H1 (cell line): ENCODE measurements around the gene FAM83F. TPM values are rescaled to one million over a fixed set of nuclear protein-coding genes. Genes with fewer than 3 reads are reported as not detected.

Source experiments
- CTCF ChIA-PET: fragments of 300-600 bp; sonication (Branson Sonifier 250); formaldehyde crosslinking; loops from one replicate; lab custom pipeline; 2021; ENCODE audit not compliant: partially characterized antibody; lab: Charles Lee
- POLR2A ChIA-PET: fragments of 300-600 bp; sonication (Branson Sonifier 250); formaldehyde crosslinking; loops from one replicate; lab custom pipeline; 2021; ENCODE audit warnings: inconsistent platforms; ENCODE audit not compliant: partially characterized antibody; lab: Charles Lee
- DNase-seq, 2 experiments: peaks; one replicate each; pipeline versions ENCODE4 v3.0.0 to v3.0.0-alpha.2; 2010 to 2022; ENCODE audit warnings: low spot score in 2 of 2, low read depth in 1 of 2, mixed read lengths in 1 of 2
- FAIRE-seq: peaks from 2 replicates; lab custom pipeline; 2011; peaks lifted over from hg19 to GRCh38; lab: Jason Lieb, UNC
- H2AFZ ChIP-seq: 2 replicates; pipeline ENCODE4 v1.8.1; 2012; ENCODE audit warnings: low read length, inconsistent platforms
- H2AK5ac ChIP-seq: 2 replicates; pipeline ENCODE4 v1.6.1; 2013; ENCODE audit warnings: low read depth, low read length
- H2BK120ac ChIP-seq: replicated peaks from 2 replicates; pipeline ENCODE3; 2013; ENCODE audit warnings: low read depth, low read length, inconsistent platforms
- H2BK12ac ChIP-seq: 2 replicates; pipeline ENCODE4 v1.6.1; 2013; ENCODE audit warnings: low read depth, low read length
- H2BK15ac ChIP-seq: 2 replicates; pipeline ENCODE4 v1.6.1; 2013; ENCODE audit warnings: low read length
- H2BK20ac ChIP-seq: 2 replicates; pipeline ENCODE4 v1.6.1; 2013; ENCODE audit warnings: low read length
- H2BK5ac ChIP-seq: 2 replicates; pipeline ENCODE4 v1.6.1; 2013; ENCODE audit warnings: low read depth, low read length
- H3K14ac ChIP-seq: 2 replicates; pipeline ENCODE4 v1.6.1; 2013; ENCODE audit warnings: inconsistent platforms; ENCODE audit not compliant: insufficient read length
- H3K18ac ChIP-seq: 2 replicates; pipeline ENCODE4 v1.6.1; 2013; ENCODE audit warnings: low read length; ENCODE audit errors: extremely low read depth
- H3K23ac ChIP-seq: 2 replicates; pipeline ENCODE4 v1.6.1; 2013; ENCODE audit warnings: inconsistent platforms; ENCODE audit not compliant: insufficient read length
- H3K23me2 ChIP-seq: 2 replicates; pipeline ENCODE4 v1.6.1; 2013; ENCODE audit warnings: low read depth, low read length
- H3K27ac ChIP-seq: 2 replicates; pipeline ENCODE4 v1.6.1; 2011; ENCODE audit warnings: low read depth, low read length, inconsistent platforms
- H3K27me3 ChIP-seq, 4 experiments: replicated peaks in 1 of 4; 1 replicate in 1 of 4; 2 replicates in 3 of 4; pipeline versions ENCODE4 v1.6.1 to v1.8.1; 2011 to 2013; ENCODE audit warnings: low read length in 3 of 4, mild to moderate bottlenecking in 3 of 4, inconsistent platforms in 2 of 4, mixed read lengths in 2 of 4, moderate library complexity in 1 of 4; ENCODE audit not compliant: control insufficient read depth in 3 of 4, insufficient read depth in 3 of 4; ENCODE audit errors: extremely low read depth in 1 of 4
- H3K36me3 ChIP-seq, 4 experiments: 2 replicates each; pipeline versions ENCODE4 v1.6.1 to v1.8.1; 2011 to 2013; ENCODE audit warnings: mild to moderate bottlenecking in 4 of 4, low read length in 3 of 4, moderate library complexity in 2 of 4, control low read depth in 1 of 4, inconsistent platforms in 1 of 4; ENCODE audit not compliant: insufficient read depth in 4 of 4, control insufficient read depth in 2 of 4
- H3K4ac ChIP-seq: replicated peaks from 2 replicates; pipeline ENCODE3; 2013; ENCODE audit warnings: low read length, low read depth, mixed read lengths, inconsistent platforms; ENCODE audit not compliant: insufficient read length
- H3K4me1 ChIP-seq, 4 experiments: replicated peaks in 1 of 4; 1 replicate in 1 of 4; 2 replicates in 3 of 4; pipeline versions ENCODE4 v1.6.1 to v1.8.1; 2011 to 2013; ENCODE audit warnings: low read length in 3 of 4, inconsistent platforms in 2 of 4, mixed read lengths in 1 of 4; ENCODE audit not compliant: insufficient read depth in 4 of 4, control insufficient read depth in 3 of 4
- H3K4me2 ChIP-seq, 2 experiments: 2 replicates each; pipeline versions ENCODE4 v1.6.1 to v1.8.1; 2011 to 2013; ENCODE audit warnings: low read depth in 2 of 2, low read length in 2 of 2, control low read depth in 1 of 2, inconsistent platforms in 1 of 2, mild to moderate bottlenecking in 1 of 2; ENCODE audit not compliant: insufficient read depth in 1 of 2
- H3K4me3 ChIP-seq, 4 experiments: fragments of 200-600, 300-600 bp in 1 of 4; sonication (generic), shearing (Covaris generic), sonication (Bioruptor Twin) in 1 of 4; 2 replicates each; pipeline versions ENCODE4 v1.5.1 to v1.8.1; 2011 to 2016; ENCODE audit warnings: low read length in 4 of 4, low read depth in 3 of 4, control low read depth in 2 of 4, inconsistent platforms in 2 of 4, mild to moderate bottlenecking in 2 of 4, mixed read lengths in 1 of 4, moderate library complexity in 1 of 4; ENCODE audit not compliant: insufficient read depth in 2 of 4; ENCODE audit errors: extremely low read depth in 1 of 4
- H3K56ac ChIP-seq: replicated peaks from 2 replicates; pipeline ENCODE3; 2013; ENCODE audit warnings: low read depth, mild to moderate bottlenecking, mixed read lengths, low read length, inconsistent platforms; ENCODE audit not compliant: insufficient read length
- H3K79me1 ChIP-seq: 2 replicates; pipeline ENCODE4 v1.6.1; 2013; ENCODE audit warnings: low read depth, low read length, control low read depth
- H3K79me2 ChIP-seq, 2 experiments: 2 replicates each; pipeline versions ENCODE4 v1.6.1 to v1.8.1; 2012 to 2013; ENCODE audit warnings: low read length in 2 of 2, mild to moderate bottlenecking in 2 of 2, inconsistent platforms in 1 of 2; ENCODE audit not compliant: insufficient read depth in 2 of 2, control insufficient read depth in 1 of 2
- H3K9ac ChIP-seq, 4 experiments: replicated peaks in 1 of 4; 1 replicate in 1 of 4; 2 replicates in 3 of 4; pipeline versions ENCODE4 v1.6.1 to v1.8.1; 2011 to 2013; ENCODE audit warnings: low read depth in 3 of 4, low read length in 3 of 4, control low read depth in 2 of 4, mild to moderate bottlenecking in 2 of 4, moderate library complexity in 2 of 4, inconsistent platforms in 1 of 4; ENCODE audit errors: extremely low read depth in 1 of 4
- H3K9me3 ChIP-seq, 2 experiments: 2 replicates each; pipeline versions ENCODE4 v1.6.1 to v1.8.1; 2012 to 2013; ENCODE audit warnings: mild to moderate bottlenecking in 2 of 2, moderate library complexity in 2 of 2, control low read depth in 1 of 2, inconsistent platforms in 1 of 2, low read depth in 1 of 2, low read length in 1 of 2, mixed read lengths in 1 of 2; ENCODE audit not compliant: insufficient read depth in 2 of 2
- H4K20me1 ChIP-seq, 2 experiments: replicated peaks in 1 of 2; 2 replicates each; pipeline versions ENCODE3 to v1.8.1; 2011 to 2013; ENCODE audit warnings: inconsistent platforms in 2 of 2, low read length in 2 of 2, mild to moderate bottlenecking in 1 of 2; ENCODE audit not compliant: insufficient read depth in 2 of 2, control insufficient read depth in 1 of 2
- H4K5ac ChIP-seq: 2 replicates; pipeline ENCODE4 v1.6.1; 2013; ENCODE audit warnings: low read length, low read depth, mixed read lengths, inconsistent platforms; ENCODE audit not compliant: insufficient read length
- H4K8ac ChIP-seq: 2 replicates; pipeline ENCODE4 v1.8.0; 2013; ENCODE audit warnings: mild to moderate bottlenecking, moderate library complexity, low read length, inconsistent platforms; ENCODE audit not compliant: insufficient read depth; ENCODE audit errors: extremely low read depth
- H4K91ac ChIP-seq: replicated peaks from 2 replicates; pipeline ENCODE3; 2013; ENCODE audit warnings: low read length, mixed read lengths, inconsistent platforms; ENCODE audit not compliant: insufficient read length
- SP2 ChIP-seq: IDR thresholded peaks from 2 replicates; pipeline ENCODE4 v1.6.1; 2012; ENCODE audit warnings: mild to moderate bottlenecking, low read length, inconsistent platforms
- WGBS, 2 experiments: shearing (Covaris generic) in 1 of 2; methylation state at CpG; one replicate each; pipeline versions ENCODE4 v1.1.6 to v1.1.7; 2013 to 2015; ENCODE audit warnings: low lambda C conversion rate in 2 of 2, mixed read lengths in 2 of 2, inconsistent platforms in 1 of 2, low coverage in 1 of 2, missing lambda C conversion rate in 1 of 2; ENCODE audit not compliant: insufficient replicate concordance in 2 of 2, insufficient coverage in 1 of 2, insufficient read length in 1 of 2; ENCODE audit errors: extremely low coverage in 1 of 2, missing lambda C conversion rate in 1 of 2; 5-methylcytosine and 5-hydroxymethylcytosine counted together
- polyA plus RNA-seq, 7 experiments: library from polyadenylated mRNA; depleted of rRNA in 3 of 7; stranded (reverse) in 5 of 7; unstranded in 2 of 7; fragments of >200 nt in 5 of 7; fragments of 200-250 nt in 2 of 7; gene quantifications; 1 replicate in 5 of 7; 2 replicates in 1 of 7; 4 replicates in 1 of 7; pipeline versions ENCODE4 v1.2.1 to v1.2.3, GENCODE V29; 2011 to 2013; ENCODE audit warnings: missing spikeins in 2 of 7, mixed read lengths in 2 of 7
- total RNA-seq: library from RNA; stranded (reverse); fragmentation: NEBNext Ultra II Directional; extraction: Animal tissue kit (Norgen Biotek cat#: 25700); gene quantifications from 2 replicates; pipeline ENCODE4 v1.2.1, GENCODE V29; 2021

Gene FAM83F
- total and polyA plus RNA-seq, 2 of the 8 experiments (the other 6 are each of a cell fraction or from before 2014, with no cell fraction given) = 8.6 to 18.9 TPM

DNA sequence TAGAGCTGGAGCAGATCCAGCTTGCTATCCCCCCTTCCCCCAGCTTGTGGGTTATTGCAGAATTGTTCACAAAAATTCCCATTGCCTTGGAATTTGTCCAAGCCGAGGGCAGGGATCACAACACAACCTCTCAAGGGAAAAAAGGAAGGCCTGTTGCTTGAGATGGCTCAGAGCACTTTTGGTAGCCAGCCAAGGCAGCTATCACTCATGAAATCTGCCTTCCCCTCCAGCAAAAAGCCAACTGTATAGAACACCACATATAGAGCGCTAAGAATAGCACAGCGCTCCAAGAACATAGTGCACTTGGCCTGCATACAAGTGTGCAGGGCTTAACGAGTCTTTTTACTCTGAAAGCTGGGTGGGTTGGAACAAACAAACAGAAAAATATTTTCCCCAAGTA lies 46.2 kb downstream of the FAM83F start:
- peaks cover 7% of the 10 kb centered on the region for H3K23me2 ChIP-seq
- POLR2A ChIA-PET = interaction anchor here (0.9 kb wide), 1 partner anchor 84 kb away, joined by 3 read pairs; no protein-coding TSS in a partner anchor
- no peak overlapping the region for H3K56ac ChIP-seq
- H3K4me1 ChIP-seq = peaks cover 0 to 5% (median 1%) of the 10 kb centered on the region in 4 experiments; a peak in 3 of 7 replicates
- no peak for TF ChIP-seq SP2
- no peak overlapping the region for H3K14ac ChIP-seq
- H3K9ac ChIP-seq = no peak overlapping the region
- H3K9me3 ChIP-seq = no peaks in the 10 kb centered on the region
- no peak overlapping the region for H2BK5ac ChIP-seq
- H3K4me2 ChIP-seq = no peak overlapping the region
- H4K8ac ChIP-seq = no peak overlapping the region
- no peak overlapping the region for H4K91ac ChIP-seq
- 80% methylated on average over 4 of the region's 4 CpGs; no CpG with 5 or more reads in 1 of the 2 experiments for WGBS, 2 experiments
- H3K4me3 ChIP-seq = no peak overlapping the region
- H3K27ac ChIP-seq = no peak overlapping the region
- H3K23ac ChIP-seq = no peak overlapping the region
- no peak overlapping the region for H2BK12ac ChIP-seq
- H3K27me3 ChIP-seq = peaks cover 0 to 6% (median 3%) of the 10 kb centered on the region in 4 experiments; a peak in 2 of 7 replicates
- H4K20me1 ChIP-seq = no peaks in the 10 kb centered on the region
- FAIRE-seq = no peak
- peaks cover 0 to 5% of the 10 kb centered on the region in 2 experiments; a peak in 2 of 4 replicates for H3K79me2 ChIP-seq
- no peak overlapping the region for H4K5ac ChIP-seq
- no peak overlapping the region for H2BK20ac ChIP-seq
- no peaks in the 10 kb centered on the region for H3K79me1 ChIP-seq
- DNase-seq = no peak
- H2BK120ac ChIP-seq = no peak overlapping the region
- H2AK5ac ChIP-seq = no peak overlapping the region
- H3K36me3 ChIP-seq = no peaks in the 10 kb centered on the region
- no peak overlapping the region for H2AFZ ChIP-seq
- H2BK15ac ChIP-seq = no peak overlapping the region
- no peak overlapping the region for H3K18ac ChIP-seq
- H3K4ac ChIP-seq = no peak overlapping the region
- CTCF ChIA-PET = interaction anchor here (0.6 to 10.1 kb wide), 6 partner anchors 10 to 509 kb away, joined by 3 to 120 read pairs (median 4); no protein-coding TSS in a partner anchor
